ENCODE measurements around the gene ITPR2. TPM values are rescaled to one million over a fixed set of nuclear protein-coding genes. Genes with fewer than 3 reads are reported as not detected.
"Not testable (repeated sequence)": the region's sequence is repeated elsewhere in the genome, so short reads cannot be mapped to it uniquely, and the experiment has no call there.

The ITPR2 gene
- polyA plus RNA-seq, 1 donor from 2014 or later = 27.5 TPM

GRCh38 chr12:26798640-26799039 is 34.4 kb downstream of the ITPR2 start:
- Mint-ChIP-seq H3K27ac (peak overlapping the region in 1 of 3 donors; percentile 36), H3K4me3 (no peak overlapping the region), H3K36me3 (peaks cover 2% of the 10 kb centered on the region), H3K4me1 (peaks cover 14 to 31% (median 21%) of the 10 kb centered on the region in 3 donors), H3K27me3 (no peaks in the 10 kb centered on the region), H3K9me3 (no peaks in the 10 kb centered on the region)

GRCh38 chr12:26798023-26798422 is 35.0 kb downstream of the ITPR2 start:
- H3K4me1 Mint-ChIP-seq = peaks cover 14 to 26% (median 22%) of the 10 kb centered on the region in 3 donors
- H3K9me3 Mint-ChIP-seq = no peaks in the 10 kb centered on the region
- no peaks in the 10 kb centered on the region for H3K27me3 Mint-ChIP-seq
- H3K27ac Mint-ChIP-seq = peak overlapping the region; percentile 2 to 13 (median 11)
- peaks cover 2% of the 10 kb centered on the region for H3K36me3 Mint-ChIP-seq
- no peak overlapping the region for H3K4me3 Mint-ChIP-seq

GRCh38 chr12:26795910-26796309 is 37.1 kb downstream of the ITPR2 start:
- Mint-ChIP-seq H3K27me3 (no peaks in the 10 kb centered on the region), H3K9me3 (no peaks in the 10 kb centered on the region), H3K27ac (no peak overlapping the region), H3K4me3 (no peak overlapping the region), H3K36me3 (peaks cover 2% of the 10 kb centered on the region), H3K4me1 (peaks cover 23 to 44% (median 36%) of the 10 kb centered on the region in 3 donors)

DNA sequence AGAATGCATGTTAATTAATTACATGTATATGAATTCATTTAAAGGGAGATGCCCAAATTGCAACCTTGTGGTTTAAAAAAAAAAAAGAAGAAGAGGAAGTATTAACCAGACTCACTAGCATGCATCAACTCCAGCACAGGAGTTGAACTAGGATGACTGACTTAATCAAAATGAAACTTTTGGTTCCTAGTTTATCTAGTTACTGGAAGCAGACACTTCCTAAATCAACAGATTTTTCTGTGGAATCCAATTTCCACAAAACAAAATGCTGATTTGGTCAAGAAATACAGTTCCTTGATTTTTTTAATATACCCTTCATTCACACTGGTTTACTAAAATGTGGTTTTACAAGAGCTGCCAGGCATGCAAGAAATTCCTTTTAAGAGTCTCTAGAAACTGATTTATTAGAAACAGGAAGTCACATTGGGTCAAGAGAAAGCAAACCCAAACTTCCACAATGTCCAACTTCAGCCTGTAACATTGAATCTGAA is 41.6 kb downstream of the ITPR2 start:
- H3K27me3 Mint-ChIP-seq = no peaks in the 10 kb centered on the region
- peak overlapping the region; percentile 31 to 94 (median 33) for H3K27ac Mint-ChIP-seq
- peaks cover 7% of the 10 kb centered on the region for H3K36me3 Mint-ChIP-seq
- H3K9me3 Mint-ChIP-seq = no peaks in the 10 kb centered on the region
- peak overlapping the region in 3 of 4 donors; percentile 13 to 75 (median 69) for H3K4me3 Mint-ChIP-seq
- H3K4me1 Mint-ChIP-seq = peaks cover 11 to 24% (median 19%) of the 10 kb centered on the region in 3 donors

DNA sequence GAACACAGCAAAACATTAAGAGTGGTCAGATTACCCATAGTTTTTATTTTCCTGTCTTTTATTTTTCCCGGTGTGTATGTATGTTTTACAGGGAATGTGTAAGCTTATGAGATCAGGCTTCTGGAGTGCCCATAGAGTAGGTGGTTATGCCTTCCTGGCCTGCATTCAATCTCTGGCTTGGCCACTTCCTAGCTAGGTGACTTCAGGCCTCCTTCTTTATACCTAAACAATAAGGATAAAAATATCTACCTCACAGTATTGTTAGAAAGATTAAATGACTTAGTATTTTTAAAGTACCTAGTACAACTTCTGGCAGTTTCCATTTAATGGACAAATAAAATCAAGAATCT is 42.4 kb downstream of the ITPR2 start:
- Mint-ChIP-seq H3K36me3 (peaks cover 7% of the 10 kb centered on the region), H3K27me3 (no peaks in the 10 kb centered on the region), H3K4me1 (peaks cover 11 to 24% (median 19%) of the 10 kb centered on the region in 3 donors), H3K4me3 (no peak overlapping the region), H3K9me3 (no peaks in the 10 kb centered on the region), H3K27ac (peak overlapping the region in 1 of 3 donors; percentile 31)

DNA sequence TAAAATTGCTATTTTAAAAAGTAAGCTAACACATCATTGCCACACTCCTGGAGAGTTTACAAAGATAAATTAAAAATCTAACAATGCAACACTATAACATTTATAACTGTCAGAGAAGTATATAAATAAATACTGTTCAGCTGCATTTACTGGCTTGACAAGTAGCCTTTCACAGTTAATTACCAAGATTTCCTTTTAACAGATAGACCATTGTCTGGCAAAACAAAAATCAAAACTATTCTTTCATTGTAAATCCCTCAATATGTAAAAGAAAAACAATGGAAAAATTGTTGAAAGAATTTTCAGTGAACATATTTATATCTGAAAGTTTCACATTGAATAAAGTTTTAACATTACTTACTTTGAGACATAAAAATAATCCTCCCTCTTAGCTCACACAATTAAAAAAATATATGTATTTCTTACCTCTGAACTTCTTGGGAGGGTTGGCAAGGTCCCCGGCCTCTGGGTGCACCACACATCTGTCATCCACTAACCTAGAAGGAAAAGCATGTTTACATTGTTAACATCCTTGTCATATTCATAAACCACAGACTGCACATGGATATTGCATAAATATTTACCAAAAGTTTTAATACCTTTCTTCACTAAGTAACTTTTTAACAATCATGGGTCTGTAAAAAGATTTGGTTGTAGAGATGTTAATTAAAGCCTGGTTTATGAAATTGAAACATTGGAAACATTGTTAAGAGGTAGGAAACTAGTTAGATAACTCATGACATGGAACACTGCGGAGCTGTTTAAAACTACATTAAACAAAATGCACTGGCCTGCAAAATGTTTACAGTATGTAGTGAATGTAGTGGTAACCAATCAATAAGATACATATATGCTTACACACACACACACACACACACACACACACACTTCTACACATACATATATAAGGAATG is 43.0 kb downstream of the ITPR2 start:
- H3K4me3 Mint-ChIP-seq = no peak overlapping the region
- H3K9me3 Mint-ChIP-seq = no peaks in the 10 kb centered on the region
- H3K27ac Mint-ChIP-seq = no peak overlapping the region
- H3K36me3 Mint-ChIP-seq = peaks cover 7% of the 10 kb centered on the region
- no peaks in the 10 kb centered on the region for H3K27me3 Mint-ChIP-seq
- peaks cover 9 to 24% (median 17%) of the 10 kb centered on the region in 3 donors for H3K4me1 Mint-ChIP-seq

GRCh38 chr12:26786865-26787514 is 46.0 kb downstream of the ITPR2 start:
- Mint-ChIP-seq H3K9me3 (no peaks in the 10 kb centered on the region), H3K27me3 (no peaks in the 10 kb centered on the region), H3K4me1 (peaks cover 9 to 21% (median 11%) of the 10 kb centered on the region in 3 donors), H3K4me3 (no peak overlapping the region), H3K36me3 (peaks cover 16% of the 10 kb centered on the region), H3K27ac (peak overlapping the region in 1 of 3 donors; percentile 16)

DNA sequence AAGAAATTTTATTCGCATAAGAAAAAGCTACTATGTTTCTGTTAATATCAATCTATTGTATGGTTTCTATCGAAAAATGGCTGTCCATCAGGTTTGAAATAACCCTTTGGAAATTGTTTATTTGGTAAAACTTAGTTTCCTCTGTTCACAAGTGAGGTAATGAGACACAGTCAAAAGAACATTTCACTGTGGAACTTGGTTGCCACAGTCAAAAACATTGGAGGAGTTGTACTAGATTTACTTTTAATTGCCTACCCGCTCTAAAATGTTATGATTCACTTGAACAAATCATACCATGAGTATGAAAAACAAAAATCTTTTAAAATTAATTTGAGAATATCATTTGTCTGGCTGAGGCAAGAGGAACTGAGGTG is 46.5 kb downstream of the ITPR2 start:
- Mint-ChIP-seq H3K4me1 (peaks cover 6 to 16% (median 7%) of the 10 kb centered on the region in 3 donors), H3K27me3 (no peaks in the 10 kb centered on the region), H3K27ac (peak overlapping the region in 1 of 3 donors; percentile 16), H3K36me3 (peaks cover 17% of the 10 kb centered on the region), H3K9me3 (no peaks in the 10 kb centered on the region), H3K4me3 (no peak overlapping the region)

DNA sequence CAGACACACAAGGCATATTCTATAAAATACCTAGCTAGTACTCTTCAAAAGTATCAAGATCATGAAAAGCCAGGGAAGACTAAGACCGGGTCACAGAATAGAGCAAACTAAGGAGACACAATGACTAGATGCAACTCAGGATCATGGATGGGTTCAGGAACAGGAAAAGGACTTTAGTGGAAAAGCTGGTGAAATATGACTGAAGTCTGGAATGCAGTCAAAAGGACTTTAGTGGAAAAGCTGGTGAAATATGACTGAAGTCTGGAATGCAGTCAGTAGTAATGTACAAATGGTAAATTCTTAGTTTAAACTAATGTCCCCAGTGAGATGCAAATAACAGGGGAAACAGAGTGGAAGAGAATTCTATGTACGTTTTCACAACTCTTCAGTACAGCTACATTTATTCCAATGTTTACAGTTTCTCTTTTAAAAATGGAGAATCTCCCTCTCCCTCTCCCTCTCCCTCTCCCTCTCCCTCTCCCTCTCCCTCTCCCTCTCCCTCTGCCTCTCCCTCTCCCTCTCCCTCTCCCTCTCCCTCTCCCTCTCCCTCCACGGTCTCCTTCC is 49.1 kb downstream of the ITPR2 start:
- not testable (repeated sequence) for H3K4me1 Mint-ChIP-seq, H3K9me3 Mint-ChIP-seq, H3K4me3 Mint-ChIP-seq, H3K27me3 Mint-ChIP-seq
- peaks cover 20% of the 10 kb centered on the region for H3K36me3 Mint-ChIP-seq
- H3K27ac Mint-ChIP-seq = peak overlapping the region in 2 of 3 donors; percentile 31 to 57

DNA sequence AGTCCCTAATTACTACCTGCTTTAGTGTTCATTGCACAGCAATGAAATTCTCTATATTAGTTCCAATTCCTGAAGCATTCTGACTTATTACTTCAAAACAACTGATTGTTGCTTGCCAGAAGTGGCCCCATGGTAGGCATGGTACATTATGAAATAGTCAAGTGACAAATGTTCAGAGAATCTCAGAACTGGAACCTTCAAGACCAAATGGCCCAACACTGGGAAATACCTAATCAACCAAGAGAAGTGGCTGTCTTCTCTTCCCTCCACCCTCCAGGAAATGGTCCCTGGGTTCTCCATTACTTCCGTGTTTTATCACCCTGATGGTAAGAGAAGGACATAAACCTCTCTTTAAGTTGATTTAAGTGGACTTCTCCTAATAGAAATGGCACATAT is 49.9 kb downstream of the ITPR2 start:
- Mint-ChIP-seq H3K9me3 (peaks cover 0 to 8% (median 0%) of the 10 kb centered on the region in 3 donors), H3K27ac (no peak overlapping the region), H3K36me3 (peaks cover 24% of the 10 kb centered on the region), H3K27me3 (no peaks in the 10 kb centered on the region), H3K4me1 (peaks cover 2 to 8% (median 2%) of the 10 kb centered on the region in 3 donors), H3K4me3 (no peak overlapping the region)

GRCh38 chr12:26782372-26783130 is 50.4 kb downstream of the ITPR2 start:
- Mint-ChIP-seq H3K9me3 (peaks cover 0 to 10% (median 0%) of the 10 kb centered on the region in 3 donors), H3K27ac (no peak overlapping the region), H3K36me3 (peaks cover 23% of the 10 kb centered on the region), H3K27me3 (no peaks in the 10 kb centered on the region), H3K4me1 (peaks cover 2 to 8% (median 2%) of the 10 kb centered on the region in 3 donors), H3K4me3 (no peak overlapping the region)

- peaks cover 30% of the 10 kb centered on the region for H3K36me3 Mint-ChIP-seq
Observed at GRCh38 chr12:26780656-26781055, 52.3 kb downstream of the ITPR2 start.

GRCh38 chr12:26778173-26778775 is 54.7 kb downstream of the ITPR2 start:
- not testable (repeated sequence) for H3K27me3 Mint-ChIP-seq, H3K4me3 Mint-ChIP-seq, H3K4me1 Mint-ChIP-seq, H3K27ac Mint-ChIP-seq
- Mint-ChIP-seq H3K9me3 (peaks cover 0 to 19% (median 7%) of the 10 kb centered on the region in 3 donors), H3K36me3 (peaks cover 28% of the 10 kb centered on the region)

More at GRCh38 chr12:26780656-26781055, 52.3 kb downstream of the ITPR2 start:
- H3K27ac Mint-ChIP-seq, H3K4me3 Mint-ChIP-seq, H3K27me3 Mint-ChIP-seq, H3K4me1 Mint-ChIP-seq: not testable (repeated sequence)
- peaks cover 0 to 19% (median 7%) of the 10 kb centered on the region in 3 donors for H3K9me3 Mint-ChIP-seq

DNA sequence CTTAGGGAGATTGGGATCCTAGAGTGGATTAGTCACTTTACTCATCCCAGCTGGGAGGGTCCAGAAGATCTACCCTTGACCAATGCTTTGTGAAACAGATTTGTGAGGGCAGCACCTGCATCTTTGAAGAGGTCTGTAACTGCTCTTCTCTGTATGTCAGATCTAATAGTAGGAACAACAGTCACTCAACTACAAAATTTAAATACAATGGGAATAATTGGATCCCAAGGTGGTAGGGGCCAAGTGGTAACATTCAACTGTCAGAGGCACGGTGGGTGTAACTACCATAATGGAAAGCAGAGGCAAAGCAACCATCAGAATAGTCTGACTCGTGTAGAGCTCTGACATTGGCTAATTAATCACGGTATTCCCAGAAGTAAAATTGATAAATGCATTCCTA is 55.8 kb downstream of the ITPR2 start:
- Mint-ChIP-seq H3K4me1 (peaks cover 3 to 10% (median 10%) of the 10 kb centered on the region in 3 donors), H3K36me3 (peaks cover 27% of the 10 kb centered on the region), H3K27me3 (no peaks in the 10 kb centered on the region), H3K9me3 (peaks cover 0 to 19% (median 7%) of the 10 kb centered on the region in 3 donors), H3K4me3 (no peak overlapping the region), H3K27ac (no peak overlapping the region)
